H1 (cell line): ENCODE results near the gene CCL26. TPM values are rescaled to one million over a fixed set of nuclear protein-coding genes. Genes with fewer than 3 reads are reported as not detected.

Source experiments
- CTCF ChIA-PET: fragments of 300-600 bp; sonication (Branson Sonifier 250); formaldehyde crosslinking; loops from one replicate; lab custom pipeline; 2021; ENCODE audit not compliant: partially characterized antibody; lab: Charles Lee
- POLR2A ChIA-PET: fragments of 300-600 bp; sonication (Branson Sonifier 250); formaldehyde crosslinking; loops from one replicate; lab custom pipeline; 2021; ENCODE audit warnings: inconsistent platforms; ENCODE audit not compliant: partially characterized antibody; lab: Charles Lee
- DNase-seq, 2 experiments: peaks; one replicate each; pipeline versions ENCODE4 v3.0.0 to v3.0.0-alpha.2; 2010 to 2022; ENCODE audit warnings: low spot score in 2 of 2, low read depth in 1 of 2, mixed read lengths in 1 of 2
- FAIRE-seq: peaks from 2 replicates; lab custom pipeline; 2011; peaks lifted over from hg19 to GRCh38; lab: Jason Lieb, UNC
- H2AFZ ChIP-seq: 2 replicates; pipeline ENCODE4 v1.8.1; 2012; ENCODE audit warnings: low read length, inconsistent platforms
- H2AK5ac ChIP-seq: 2 replicates; pipeline ENCODE4 v1.6.1; 2013; ENCODE audit warnings: low read depth, low read length
- H2BK120ac ChIP-seq: replicated peaks from 2 replicates; pipeline ENCODE3; 2013; ENCODE audit warnings: low read depth, low read length, inconsistent platforms
- H2BK12ac ChIP-seq: 2 replicates; pipeline ENCODE4 v1.6.1; 2013; ENCODE audit warnings: low read depth, low read length
- H2BK15ac ChIP-seq: 2 replicates; pipeline ENCODE4 v1.6.1; 2013; ENCODE audit warnings: low read length
- H2BK20ac ChIP-seq: 2 replicates; pipeline ENCODE4 v1.6.1; 2013; ENCODE audit warnings: low read length
- H2BK5ac ChIP-seq: 2 replicates; pipeline ENCODE4 v1.6.1; 2013; ENCODE audit warnings: low read depth, low read length
- H3K14ac ChIP-seq: 2 replicates; pipeline ENCODE4 v1.6.1; 2013; ENCODE audit warnings: inconsistent platforms; ENCODE audit not compliant: insufficient read length
- H3K18ac ChIP-seq: 2 replicates; pipeline ENCODE4 v1.6.1; 2013; ENCODE audit warnings: low read length; ENCODE audit errors: extremely low read depth
- H3K23ac ChIP-seq: 2 replicates; pipeline ENCODE4 v1.6.1; 2013; ENCODE audit warnings: inconsistent platforms; ENCODE audit not compliant: insufficient read length
- H3K23me2 ChIP-seq: 2 replicates; pipeline ENCODE4 v1.6.1; 2013; ENCODE audit warnings: low read depth, low read length
- H3K27ac ChIP-seq: 2 replicates; pipeline ENCODE4 v1.6.1; 2011; ENCODE audit warnings: low read depth, low read length, inconsistent platforms
- H3K27me3 ChIP-seq, 4 experiments: replicated peaks in 1 of 4; 1 replicate in 1 of 4; 2 replicates in 3 of 4; pipeline versions ENCODE4 v1.6.1 to v1.8.1; 2011 to 2013; ENCODE audit warnings: low read length in 3 of 4, mild to moderate bottlenecking in 3 of 4, inconsistent platforms in 2 of 4, mixed read lengths in 2 of 4, moderate library complexity in 1 of 4; ENCODE audit not compliant: control insufficient read depth in 3 of 4, insufficient read depth in 3 of 4; ENCODE audit errors: extremely low read depth in 1 of 4
- H3K36me3 ChIP-seq, 4 experiments: 2 replicates each; pipeline versions ENCODE4 v1.6.1 to v1.8.1; 2011 to 2013; ENCODE audit warnings: mild to moderate bottlenecking in 4 of 4, low read length in 3 of 4, moderate library complexity in 2 of 4, control low read depth in 1 of 4, inconsistent platforms in 1 of 4; ENCODE audit not compliant: insufficient read depth in 4 of 4, control insufficient read depth in 2 of 4
- H3K4ac ChIP-seq: replicated peaks from 2 replicates; pipeline ENCODE3; 2013; ENCODE audit warnings: low read length, low read depth, mixed read lengths, inconsistent platforms; ENCODE audit not compliant: insufficient read length
- H3K4me1 ChIP-seq, 4 experiments: replicated peaks in 1 of 4; 1 replicate in 1 of 4; 2 replicates in 3 of 4; pipeline versions ENCODE4 v1.6.1 to v1.8.1; 2011 to 2013; ENCODE audit warnings: low read length in 3 of 4, inconsistent platforms in 2 of 4, mixed read lengths in 1 of 4; ENCODE audit not compliant: insufficient read depth in 4 of 4, control insufficient read depth in 3 of 4
- H3K4me2 ChIP-seq, 2 experiments: 2 replicates each; pipeline versions ENCODE4 v1.6.1 to v1.8.1; 2011 to 2013; ENCODE audit warnings: low read depth in 2 of 2, low read length in 2 of 2, control low read depth in 1 of 2, inconsistent platforms in 1 of 2, mild to moderate bottlenecking in 1 of 2; ENCODE audit not compliant: insufficient read depth in 1 of 2
- H3K4me3 ChIP-seq, 4 experiments: fragments of 200-600, 300-600 bp in 1 of 4; sonication (generic), shearing (Covaris generic), sonication (Bioruptor Twin) in 1 of 4; 2 replicates each; pipeline versions ENCODE4 v1.5.1 to v1.8.1; 2011 to 2016; ENCODE audit warnings: low read length in 4 of 4, low read depth in 3 of 4, control low read depth in 2 of 4, inconsistent platforms in 2 of 4, mild to moderate bottlenecking in 2 of 4, mixed read lengths in 1 of 4, moderate library complexity in 1 of 4; ENCODE audit not compliant: insufficient read depth in 2 of 4; ENCODE audit errors: extremely low read depth in 1 of 4
- H3K56ac ChIP-seq: replicated peaks from 2 replicates; pipeline ENCODE3; 2013; ENCODE audit warnings: low read depth, mild to moderate bottlenecking, mixed read lengths, low read length, inconsistent platforms; ENCODE audit not compliant: insufficient read length
- H3K79me1 ChIP-seq: 2 replicates; pipeline ENCODE4 v1.6.1; 2013; ENCODE audit warnings: low read depth, low read length, control low read depth
- H3K79me2 ChIP-seq, 2 experiments: 2 replicates each; pipeline versions ENCODE4 v1.6.1 to v1.8.1; 2012 to 2013; ENCODE audit warnings: low read length in 2 of 2, mild to moderate bottlenecking in 2 of 2, inconsistent platforms in 1 of 2; ENCODE audit not compliant: insufficient read depth in 2 of 2, control insufficient read depth in 1 of 2
- H3K9ac ChIP-seq, 4 experiments: replicated peaks in 1 of 4; 1 replicate in 1 of 4; 2 replicates in 3 of 4; pipeline versions ENCODE4 v1.6.1 to v1.8.1; 2011 to 2013; ENCODE audit warnings: low read depth in 3 of 4, low read length in 3 of 4, control low read depth in 2 of 4, mild to moderate bottlenecking in 2 of 4, moderate library complexity in 2 of 4, inconsistent platforms in 1 of 4; ENCODE audit errors: extremely low read depth in 1 of 4
- H3K9me3 ChIP-seq, 2 experiments: 2 replicates each; pipeline versions ENCODE4 v1.6.1 to v1.8.1; 2012 to 2013; ENCODE audit warnings: mild to moderate bottlenecking in 2 of 2, moderate library complexity in 2 of 2, control low read depth in 1 of 2, inconsistent platforms in 1 of 2, low read depth in 1 of 2, low read length in 1 of 2, mixed read lengths in 1 of 2; ENCODE audit not compliant: insufficient read depth in 2 of 2
- H4K20me1 ChIP-seq, 2 experiments: replicated peaks in 1 of 2; 2 replicates each; pipeline versions ENCODE3 to v1.8.1; 2011 to 2013; ENCODE audit warnings: inconsistent platforms in 2 of 2, low read length in 2 of 2, mild to moderate bottlenecking in 1 of 2; ENCODE audit not compliant: insufficient read depth in 2 of 2, control insufficient read depth in 1 of 2
- H4K5ac ChIP-seq: 2 replicates; pipeline ENCODE4 v1.6.1; 2013; ENCODE audit warnings: low read length, low read depth, mixed read lengths, inconsistent platforms; ENCODE audit not compliant: insufficient read length
- H4K8ac ChIP-seq: 2 replicates; pipeline ENCODE4 v1.8.0; 2013; ENCODE audit warnings: mild to moderate bottlenecking, moderate library complexity, low read length, inconsistent platforms; ENCODE audit not compliant: insufficient read depth; ENCODE audit errors: extremely low read depth
- H4K91ac ChIP-seq: replicated peaks from 2 replicates; pipeline ENCODE3; 2013; ENCODE audit warnings: low read length, mixed read lengths, inconsistent platforms; ENCODE audit not compliant: insufficient read length
- MAFK ChIP-seq: IDR thresholded peaks from 2 replicates; pipeline ENCODE4 v1.6.1; 2012; ENCODE audit warnings: low read depth, mild to moderate bottlenecking, improper control_type of control experiment, low read length
- SIN3A ChIP-seq, 2 experiments: IDR thresholded peaks in 1 of 2; conservative IDR thresholded peaks in 1 of 2; 2 replicates each; pipeline ENCODE4 v1.6.1; 2011 to 2012; ENCODE audit warnings: low read length in 2 of 2, improper control_type of control experiment in 1 of 2, low read depth in 1 of 2, mild to moderate bottlenecking in 1 of 2
- YY1 ChIP-seq: IDR thresholded peaks from 2 replicates; pipeline ENCODE4 v1.6.1; 2011; ENCODE audit warnings: low read depth, mild to moderate bottlenecking, low read length
- WGBS, 2 experiments: shearing (Covaris generic) in 1 of 2; methylation state at CpG; one replicate each; pipeline versions ENCODE4 v1.1.6 to v1.1.7; 2013 to 2015; ENCODE audit warnings: low lambda C conversion rate in 2 of 2, mixed read lengths in 2 of 2, inconsistent platforms in 1 of 2, low coverage in 1 of 2, missing lambda C conversion rate in 1 of 2; ENCODE audit not compliant: insufficient replicate concordance in 2 of 2, insufficient coverage in 1 of 2, insufficient read length in 1 of 2; ENCODE audit errors: extremely low coverage in 1 of 2, missing lambda C conversion rate in 1 of 2; 5-methylcytosine and 5-hydroxymethylcytosine counted together
- polyA plus RNA-seq, 7 experiments: library from polyadenylated mRNA; depleted of rRNA in 3 of 7; stranded (reverse) in 5 of 7; unstranded in 2 of 7; fragments of >200 nt in 5 of 7; fragments of 200-250 nt in 2 of 7; gene quantifications; 1 replicate in 5 of 7; 2 replicates in 1 of 7; 4 replicates in 1 of 7; pipeline versions ENCODE4 v1.2.1 to v1.2.3, GENCODE V29; 2011 to 2013; ENCODE audit warnings: missing spikeins in 2 of 7, mixed read lengths in 2 of 7
- total RNA-seq: library from RNA; stranded (reverse); fragmentation: NEBNext Ultra II Directional; extraction: Animal tissue kit (Norgen Biotek cat#: 25700); gene quantifications from 2 replicates; pipeline ENCODE4 v1.2.1, GENCODE V29; 2021

CCL26 gene
- total and polyA plus RNA-seq, 2 of the 8 experiments (the other 6 are each of a cell fraction or from before 2014, with no cell fraction given), result 8.7 to 14.9 TPM

- Histone ChIP-seq H3K4me3 (no peak overlapping the region), H3K4me1 (peaks cover 3 to 14% (median 8%) of the 10 kb centered on the region in 4 experiments), H3K79me1 (peaks cover 2% of the 10 kb centered on the region; the same call in 1 of the 2 replicates), H3K23me2 (no peaks in the 10 kb centered on the region), H3K36me3 (no peaks in the 10 kb centered on the region), H2AFZ (no peak overlapping the region), H3K56ac (no peak overlapping the region), H2BK5ac (peak overlapping the region; percentile 81; the same call in 1 of the 2 replicates), H3K4me2 (no peak overlapping the region), H2BK120ac (no peak overlapping the region), H3K9ac (no peak overlapping the region; a peak in 1 of 7 replicates), H3K4ac (no peak overlapping the region), H3K27ac (no peak overlapping the region), H2AK5ac (peak overlapping the region; percentile 65; the same call in 1 of the 2 replicates), H2BK15ac (no peak overlapping the region), H2BK20ac (peak overlapping the region; percentile 61; the same call in 1 of the 2 replicates), H3K9me3 (no peaks in the 10 kb centered on the region), H4K91ac (no peak overlapping the region), H4K8ac (no peak overlapping the region), H3K23ac (no peak overlapping the region), H2BK12ac (peak overlapping the region; percentile 84; the same call in 1 of the 2 replicates), H4K5ac (no peak overlapping the region), H3K27me3 (no peaks in the 10 kb centered on the region), H4K20me1 (no peaks in the 10 kb centered on the region), H3K14ac (no peak overlapping the region), H3K18ac (no peak overlapping the region; the same call in 1 of the 2 replicates), H3K79me2 (no peaks in the 10 kb centered on the region)
- WGBS, 2 experiments, result 84% methylated on average over 4 of the region's 4 CpGs; no CpG with 5 or more reads in 1 of the 2 experiments
- DNase-seq (no peak), FAIRE-seq (no peak)
- ChIA-PET POLR2A (interaction anchor here (0.6 kb wide), 1 partner anchor 94 kb away, joined by 3 read pairs; no protein-coding TSS in a partner anchor), CTCF (interaction anchor here (2.1 kb wide), 1 partner anchor 13 kb away, joined by 5 read pairs; no protein-coding TSS in a partner anchor)
- no peak for TF ChIP-seq MAFK
- TF ChIP-seq SIN3A (conservative IDR thresholded peaks at IDR 0.05 in 1 of 2, IDR thresholded peaks at IDR 0.05 in 1 of 2; ENCODE audit: low read depth in 1 of 2, low read length in 2 of 2), result no peak
- TF ChIP-seq YY1, result no peak
Observed at GRCh38 chr7:75729851-75730274, 42.1 kb downstream of the CCL26 start.
